Astrocyte of the spinal cord (primary cell): ENCODE measurements around the gene PKDREJ.

ENCODE experiments used
- DNase-seq: peaks from one replicate; pipeline ENCODE4 v3.0.0; 2011; ENCODE audit warnings: low read depth, low spot score
- H3K4me3 ChIP-seq: 2 replicates; pipeline ENCODE4 v1.5.1; 2011; ENCODE audit warnings: low read depth, mild to moderate bottlenecking, low read length, moderate library complexity
- CTCF ChIP-seq: IDR thresholded peaks from 2 replicates; pipeline ENCODE4 v1.5.1; 2012; ENCODE audit warnings: low read depth, mild to moderate bottlenecking, low read length, inconsistent platforms
- in situ Hi-C: cut with HindIII; loops from 2 replicates; pipeline ENCODE4 v1.10.0; 2017; ENCODE audit warnings: low sequenced_read_pairs

The PKDREJ gene

GRCh38 chr22:46214149-46214548 is 49.0 kb downstream of the PKDREJ start:
- no peak for TF ChIP-seq CTCF
- no peak for DNase-seq
- no peak overlapping the region for H3K4me3 ChIP-seq
- in situ Hi-C loops = no loop called here

- in situ Hi-C loops = no loop called here
- TF ChIP-seq CTCF = no peak
- DNase-seq = no peak
- no peak overlapping the region for H3K4me3 ChIP-seq
Measured at GRCh38 chr22:46213052-46213451, 50.1 kb downstream of the PKDREJ start.

GRCh38 chr22:46212195-46212594 is 50.9 kb downstream of the PKDREJ start:
- no peak for DNase-seq
- H3K4me3 ChIP-seq = no peak overlapping the region
- TF ChIP-seq CTCF = no peak
- in situ Hi-C loops = no loop called here

- in situ Hi-C loops = no loop called here
- DNase-seq = peak; percentile 12
- H3K4me3 ChIP-seq = no peak overlapping the region
- TF ChIP-seq CTCF = no peak
Measured at GRCh38 chr22:46209262-46209661, 53.9 kb downstream of the PKDREJ start.
